ENCODE results near the gene RS1.

RS1 gene

GRCh38 chrX:18624599-18624998 is 47.3 kb downstream of the RS1 start:
- peaks cover 29% of the 10 kb centered on the region for H3K36me3 ChIP-seq (ENCODE audit: insufficient read depth, low read depth, low read length)
- H3K9me3 ChIP-seq (ENCODE audit: insufficient read depth, low read depth, low read length): no peaks in the 10 kb centered on the region
- no peak overlapping the region for H3K9ac ChIP-seq (ENCODE audit: low read depth, low read length)
- H3K4me3 ChIP-seq (ENCODE audit: low read length): no peak overlapping the region
- H3K4me1 ChIP-seq (ENCODE audit: insufficient read depth, low read length): no peaks in the 10 kb centered on the region
- H3K27ac ChIP-seq (ENCODE audit: low read length): no peak overlapping the region
- H3K27me3 ChIP-seq (ENCODE audit: insufficient read depth, low read length): no peaks in the 10 kb centered on the region

- no peaks in the 10 kb centered on the region; the same call in 1 of the 2 replicates for H3K4me1 ChIP-seq (ENCODE audit: insufficient read depth, low read length)
- H3K9me3 ChIP-seq (ENCODE audit: insufficient read depth, low read depth, low read length): no peaks in the 10 kb centered on the region
- H3K27me3 ChIP-seq (ENCODE audit: insufficient read depth, low read length): no peaks in the 10 kb centered on the region
- peaks cover 18% of the 10 kb centered on the region for H3K36me3 ChIP-seq (ENCODE audit: insufficient read depth, low read depth, low read length)
- H3K4me3 ChIP-seq (ENCODE audit: low read length): no peak overlapping the region
- H3K27ac ChIP-seq (ENCODE audit: low read length): no peak overlapping the region
- no peak overlapping the region for H3K9ac ChIP-seq (ENCODE audit: low read depth, low read length)
These were observed 51.6 kb downstream of the RS1 start for GRCh38 chrX:18620349-18620748.

DNA sequence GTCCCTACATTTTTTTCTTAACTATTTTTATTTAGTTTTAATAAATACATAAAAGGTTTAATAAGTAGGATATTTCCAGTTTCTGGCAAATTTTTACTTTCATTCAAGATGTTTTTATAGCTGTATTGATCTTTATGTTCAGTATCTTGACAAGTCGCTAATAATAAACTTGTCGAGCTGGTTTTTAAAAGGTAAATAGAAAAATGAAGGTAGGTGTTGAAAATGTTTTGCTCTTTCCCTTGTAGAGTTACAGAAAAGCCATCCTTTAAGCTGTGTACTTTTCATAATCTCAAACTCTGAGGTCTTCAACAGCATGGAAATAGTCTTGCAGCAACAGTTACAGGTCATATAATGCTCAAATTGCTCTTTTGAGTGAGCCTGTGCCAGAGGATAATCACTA is 52.6 kb downstream of the RS1 start:
- Histone ChIP-seq H3K4me1 (ENCODE audit: insufficient read depth, low read length) (no peaks in the 10 kb centered on the region; the same call in 1 of the 2 replicates), H3K27me3 (ENCODE audit: insufficient read depth, low read length) (no peaks in the 10 kb centered on the region), H3K27ac (ENCODE audit: low read length) (no peak overlapping the region), H3K4me3 (ENCODE audit: low read length) (no peak overlapping the region), H3K9ac (ENCODE audit: low read depth, low read length) (no peak overlapping the region), H3K36me3 (ENCODE audit: insufficient read depth, low read depth, low read length) (peaks cover 11% of the 10 kb centered on the region; the same call in 1 of the 2 replicates), H3K9me3 (ENCODE audit: insufficient read depth, low read depth, low read length) (no peaks in the 10 kb centered on the region)

DNA sequence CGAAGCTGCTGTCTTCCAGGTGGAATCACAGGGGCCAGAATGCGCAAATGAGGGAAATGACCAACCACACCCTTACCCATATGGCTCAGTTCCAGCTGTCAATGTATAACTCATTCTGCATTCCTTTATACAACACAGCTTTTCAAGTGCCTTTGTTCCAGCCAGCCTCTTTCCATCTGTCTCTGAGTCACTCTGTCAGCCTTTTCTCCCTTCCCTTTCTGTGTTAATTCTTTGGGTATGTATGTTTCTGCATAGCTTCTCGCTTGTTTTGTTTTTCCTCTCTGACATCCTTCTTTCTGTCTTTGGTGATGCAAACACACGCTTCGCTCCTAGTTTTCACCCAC is 54.5 kb downstream of the RS1 start:
- Histone ChIP-seq H3K9ac (ENCODE audit: low read depth, low read length) (no peak overlapping the region), H3K27ac (ENCODE audit: low read length) (no peak overlapping the region), H3K4me1 (ENCODE audit: insufficient read depth, low read length) (no peaks in the 10 kb centered on the region; the same call in 1 of the 2 replicates), H3K9me3 (ENCODE audit: insufficient read depth, low read depth, low read length) (no peaks in the 10 kb centered on the region), H3K36me3 (ENCODE audit: insufficient read depth, low read depth, low read length) (peaks cover 11% of the 10 kb centered on the region; the same call in 1 of the 2 replicates), H3K27me3 (ENCODE audit: insufficient read depth, low read length) (no peaks in the 10 kb centered on the region), H3K4me3 (ENCODE audit: low read length) (no peak overlapping the region)

DNA sequence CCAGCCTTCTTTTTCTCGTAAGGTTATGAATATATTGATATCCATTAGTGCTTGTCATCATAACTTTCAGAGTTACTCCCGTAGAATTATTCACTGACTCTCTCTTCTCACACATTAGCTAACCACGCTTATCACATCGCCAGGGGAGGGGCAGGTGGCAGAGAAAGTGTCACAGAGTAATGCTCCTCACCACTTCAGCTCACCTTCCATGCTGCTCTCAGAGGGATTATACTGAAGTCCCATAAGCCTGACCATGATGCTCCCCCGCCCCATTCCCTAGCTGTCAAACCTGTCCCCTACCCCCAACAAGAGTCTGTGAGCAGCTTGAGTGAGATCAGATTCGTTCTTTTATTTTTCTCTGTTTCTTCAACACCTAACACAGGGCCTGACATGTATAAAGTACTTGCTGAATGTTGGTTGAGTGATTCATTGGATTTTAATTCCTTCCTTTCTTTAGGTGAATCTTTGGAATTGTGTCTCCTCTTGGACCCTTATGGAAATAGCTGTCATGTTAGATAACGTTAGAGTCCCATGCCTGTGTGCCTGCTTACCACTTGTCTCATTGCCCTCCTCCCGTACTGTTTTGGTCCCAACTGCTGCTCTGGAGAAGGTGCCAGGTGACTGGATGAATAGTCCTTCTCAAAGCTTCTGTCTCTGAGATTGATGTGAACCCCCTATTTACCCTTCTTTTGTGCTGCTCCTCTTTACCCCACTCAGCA is 55.1 kb downstream of the RS1 start:
- peaks cover 11% of the 10 kb centered on the region; the same call in 1 of the 2 replicates for H3K36me3 ChIP-seq (ENCODE audit: insufficient read depth, low read depth, low read length)
- H3K9ac ChIP-seq (ENCODE audit: low read depth, low read length): no peak overlapping the region
- H3K4me3 ChIP-seq (ENCODE audit: low read length): no peak overlapping the region
- H3K27me3 ChIP-seq (ENCODE audit: insufficient read depth, low read length): no peaks in the 10 kb centered on the region
- H3K9me3 ChIP-seq (ENCODE audit: insufficient read depth, low read depth, low read length): no peaks in the 10 kb centered on the region
- H3K4me1 ChIP-seq (ENCODE audit: insufficient read depth, low read length): no peaks in the 10 kb centered on the region; the same call in 1 of the 2 replicates
- no peak overlapping the region for H3K27ac ChIP-seq (ENCODE audit: low read length)

DNA sequence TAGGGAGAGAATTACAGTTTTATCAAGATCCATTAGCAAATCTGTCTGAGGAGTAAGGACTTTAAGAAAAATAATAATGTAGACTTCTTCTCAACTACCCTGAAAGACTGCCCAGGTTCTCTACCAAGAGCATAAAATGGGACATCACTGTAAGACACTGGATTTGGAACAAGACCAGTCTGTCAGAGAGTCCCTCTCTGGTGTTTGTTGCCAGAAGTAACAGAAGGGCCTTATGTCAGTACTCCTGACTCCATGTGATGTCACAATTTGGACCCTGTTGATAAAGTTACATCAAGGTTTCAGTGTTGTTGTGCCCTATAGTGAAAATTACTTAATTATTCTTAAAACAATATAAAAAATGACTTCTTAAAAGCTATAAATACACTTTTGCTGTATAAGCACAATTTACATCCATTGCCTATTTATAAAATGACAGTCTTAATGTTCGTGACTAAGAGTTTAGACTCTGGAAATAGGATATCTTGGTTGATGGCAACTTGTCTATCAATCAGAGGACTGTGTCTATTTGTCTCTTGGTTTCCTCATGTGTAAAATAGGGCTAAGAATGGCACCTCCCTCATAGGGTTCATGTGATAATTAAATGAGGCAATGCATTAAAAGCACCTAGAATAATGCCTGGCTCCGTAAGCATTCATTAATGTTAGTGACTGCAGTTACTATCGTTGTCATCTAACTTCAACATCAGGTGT is 57.8 kb downstream of the RS1 start:
- Histone ChIP-seq H3K27me3 (ENCODE audit: insufficient read depth, low read length) (no peaks in the 10 kb centered on the region), H3K27ac (ENCODE audit: low read length) (no peak overlapping the region), H3K36me3 (ENCODE audit: insufficient read depth, low read depth, low read length) (peaks cover 14% of the 10 kb centered on the region), H3K4me3 (ENCODE audit: low read length) (no peak overlapping the region), H3K4me1 (ENCODE audit: insufficient read depth, low read length) (no peaks in the 10 kb centered on the region; the same call in 1 of the 2 replicates), H3K9me3 (ENCODE audit: insufficient read depth, low read depth, low read length) (no peaks in the 10 kb centered on the region), H3K9ac (ENCODE audit: low read depth, low read length) (no peak overlapping the region)

- no peaks in the 10 kb centered on the region for H3K9me3 ChIP-seq (ENCODE audit: insufficient read depth, low read depth, low read length)
- no peak overlapping the region for H3K9ac ChIP-seq (ENCODE audit: low read depth, low read length)
- H3K27me3 ChIP-seq (ENCODE audit: insufficient read depth, low read length): no peaks in the 10 kb centered on the region
- H3K4me1 ChIP-seq (ENCODE audit: insufficient read depth, low read length): no peaks in the 10 kb centered on the region
- H3K36me3 ChIP-seq (ENCODE audit: insufficient read depth, low read depth, low read length): peaks cover 42% of the 10 kb centered on the region
- no peak overlapping the region for H3K27ac ChIP-seq (ENCODE audit: low read length)
- H3K4me3 ChIP-seq (ENCODE audit: low read length): no peak overlapping the region
These were observed 63.9 kb downstream of the RS1 start for GRCh38 chrX:18607966-18608365.

DNA sequence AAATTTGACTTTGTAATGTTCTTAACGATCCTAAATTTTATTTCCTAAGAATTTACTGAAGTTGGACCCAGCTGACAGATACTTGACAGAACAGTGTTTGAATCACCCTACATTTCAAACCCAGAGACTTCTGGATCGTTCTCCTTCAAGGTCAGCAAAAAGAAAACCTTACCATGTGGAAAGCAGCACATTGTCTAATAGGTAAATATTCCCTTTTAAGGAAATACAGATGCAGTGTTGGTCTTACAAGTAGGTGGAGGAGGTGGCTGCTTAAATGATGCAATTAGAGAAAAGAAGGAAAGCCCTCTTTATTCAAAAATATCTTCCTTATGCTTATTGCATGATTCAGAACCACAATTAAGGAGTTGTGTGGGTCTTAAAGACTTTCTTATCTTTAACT is 73.5 kb downstream of the RS1 start:
- no peak overlapping the region for H3K27ac ChIP-seq (ENCODE audit: low read length)
- H3K36me3 ChIP-seq (ENCODE audit: insufficient read depth, low read depth, low read length): peaks cover 19% of the 10 kb centered on the region
- H3K9ac ChIP-seq (ENCODE audit: low read depth, low read length): no peak overlapping the region
- no peaks in the 10 kb centered on the region for H3K4me1 ChIP-seq (ENCODE audit: insufficient read depth, low read length)
- H3K27me3 ChIP-seq (ENCODE audit: insufficient read depth, low read length): no peaks in the 10 kb centered on the region
- H3K4me3 ChIP-seq (ENCODE audit: low read length): no peak overlapping the region
- no peaks in the 10 kb centered on the region for H3K9me3 ChIP-seq (ENCODE audit: insufficient read depth, low read depth, low read length)

DNA sequence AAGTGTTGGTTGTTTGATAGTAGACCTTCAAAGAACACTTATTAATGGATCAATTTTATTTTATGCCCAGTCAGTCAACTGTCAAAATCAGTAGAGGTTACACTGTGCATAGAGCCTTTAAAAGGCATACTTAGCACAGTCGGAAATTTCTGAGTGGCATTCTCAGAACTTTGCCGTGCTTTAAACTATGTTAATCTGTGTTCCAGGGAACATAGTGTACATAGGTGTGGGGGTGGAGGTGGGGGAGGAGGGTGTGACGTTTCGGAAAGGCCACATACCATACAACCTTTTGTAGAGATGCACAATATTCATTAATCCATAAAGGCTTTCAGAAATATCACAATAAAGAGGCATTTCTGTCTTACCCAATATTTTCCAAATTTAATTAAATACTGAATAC is 75.8 kb downstream of the RS1 start:
- H3K36me3 ChIP-seq (ENCODE audit: insufficient read depth, low read depth, low read length): peaks cover 14% of the 10 kb centered on the region
- H3K27ac ChIP-seq (ENCODE audit: low read length): no peak overlapping the region
- H3K4me3 ChIP-seq (ENCODE audit: low read length): no peak overlapping the region
- H3K27me3 ChIP-seq (ENCODE audit: insufficient read depth, low read length): no peaks in the 10 kb centered on the region
- no peaks in the 10 kb centered on the region for H3K9me3 ChIP-seq (ENCODE audit: insufficient read depth, low read depth, low read length)
- H3K4me1 ChIP-seq (ENCODE audit: insufficient read depth, low read length): no peaks in the 10 kb centered on the region
- no peak overlapping the region for H3K9ac ChIP-seq (ENCODE audit: low read depth, low read length)

- Histone ChIP-seq H3K4me1 (ENCODE audit: insufficient read depth, low read length) (no peaks in the 10 kb centered on the region), H3K27me3 (ENCODE audit: insufficient read depth, low read length) (no peaks in the 10 kb centered on the region), H3K9me3 (ENCODE audit: insufficient read depth, low read depth, low read length) (no peaks in the 10 kb centered on the region), H3K9ac (ENCODE audit: low read depth, low read length) (no peak overlapping the region), H3K27ac (ENCODE audit: low read length) (no peak overlapping the region), H3K36me3 (ENCODE audit: insufficient read depth, low read depth, low read length) (peaks cover 14% of the 10 kb centered on the region; the same call in 1 of the 2 replicates), H3K4me3 (ENCODE audit: low read length) (no peak overlapping the region)
These were observed 77.8 kb downstream of the RS1 start for GRCh38 chrX:18594079-18594478.

- no peak overlapping the region for H3K4me3 ChIP-seq (ENCODE audit: low read length)
- peaks cover 16% of the 10 kb centered on the region; the same call in 1 of the 2 replicates for H3K36me3 ChIP-seq (ENCODE audit: insufficient read depth, low read depth, low read length)
- no peaks in the 10 kb centered on the region for H3K4me1 ChIP-seq (ENCODE audit: insufficient read depth, low read length)
- H3K9ac ChIP-seq (ENCODE audit: low read depth, low read length): no peak overlapping the region
- H3K9me3 ChIP-seq (ENCODE audit: insufficient read depth, low read depth, low read length): no peaks in the 10 kb centered on the region
- H3K27me3 ChIP-seq (ENCODE audit: insufficient read depth, low read length): no peaks in the 10 kb centered on the region
- no peak overlapping the region for H3K27ac ChIP-seq (ENCODE audit: low read length)
These were observed 80.1 kb downstream of the RS1 start for GRCh38 chrX:18591834-18592233.
